Esophagus muscularis mucosa (tissue), 4 donors: ENCODE data around the gene PEDS1. TPM values are rescaled to one million over a fixed set of nuclear protein-coding genes. Genes with fewer than 3 reads are reported as not detected.
A peak's percentile ranks its signal among the peaks of the same experiment; 100 is the strongest.

Source experiments
- DNase-seq: peaks from one replicate; pipeline ENCODE4 v3.0.0-alpha.2; 2017; ENCODE audit errors: extremely low spot score
- H3K27ac ChIP-seq, 4 donors: fragments of 200-600 bp; sonication (generic); replicated peaks in 1 of 4; 1 replicate in 3 of 4; 2 replicates in 1 of 4; pipeline ENCODE4 v1.5.1; 2016 to 2019; ENCODE audit warnings: mild to moderate bottlenecking in 1 of 4
- H3K27me3 ChIP-seq, 4 donors: fragments of 200-600 bp; sonication (generic); one replicate each; pipeline versions ENCODE4 v1.5.1 to v1.6.0; 2016 to 2019
- H3K36me3 ChIP-seq, 4 donors: fragments of 200-600 bp; sonication (generic); one replicate each; pipeline ENCODE4 v1.5.1; 2016 to 2019
- H3K4me1 ChIP-seq, 4 donors: fragments of 200-600 bp; sonication (generic); one replicate each; pipeline ENCODE4 v1.5.1; 2016 to 2019
- H3K4me3 ChIP-seq, 4 donors: fragments of 200-600 bp; sonication (generic); 1 replicate in 2 of 4; 2 replicates in 2 of 4; pipeline ENCODE4 v1.5.1; 2016 to 2019; ENCODE audit warnings: mild to moderate bottlenecking in 4 of 4, moderate library complexity in 1 of 4
- H3K9me3 ChIP-seq, 4 donors: fragments of 200-600 bp; sonication (generic); 1 replicate in 3 of 4; 2 replicates in 1 of 4; pipeline ENCODE4 v1.5.1; 2016 to 2019
- CTCF ChIP-seq, 3 experiments: fragments of 200-600 bp in 2 of 3; fragments of 450-650 bp in 1 of 3; sonication (generic) in 2 of 3; IDR thresholded peaks; one replicate each; pipeline ENCODE4 v1.5.1; 2017 to 2019; ENCODE audit warnings: antibody characterized with exemption in 3 of 3, mild to moderate bottlenecking in 2 of 3, moderate library complexity in 1 of 3
- EP300 ChIP-seq: sonication (generic); formaldehyde crosslinking; IDR thresholded peaks from one replicate; pipeline ENCODE4 v1.6.1; 2017; ENCODE audit warnings: antibody characterized with exemption
- POLR2A ChIP-seq: fragments of 450-650 bp; IDR thresholded peaks from one replicate; pipeline ENCODE4 v1.6.1; 2017; ENCODE audit warnings: antibody characterized with exemption, moderate library complexity, mild to moderate bottlenecking, low read depth
- POLR2AphosphoS5 ChIP-seq, 2 donors: sonication (generic); formaldehyde crosslinking; IDR thresholded peaks; one replicate each; pipeline ENCODE4 v1.6.1; 2017; ENCODE audit warnings: antibody characterized with exemption in 2 of 2
- WGBS: methylation state at CpG from one replicate; pipeline ENCODE4 v1.1.5; 2018; 5-methylcytosine and 5-hydroxymethylcytosine counted together
- intact Hi-C: fragments of 100-400 bp; cut with DNase I; formaldehyde crosslinking; loops from one replicate; pipeline ENCODE4 v1.15.1; 2023
- total RNA-seq, 4 donors: library from RNA; depleted of rRNA; stranded (reverse); fragments of >200 nt; gene quantifications; one replicate each; pipeline versions ENCODE4 v1.1.0 to v1.2.1, GENCODE V29; 2016

Gene PEDS1
- total RNA-seq, 4 donors from 2014 or later = 22.2 to 50.3 (median 30.7) TPM

- WGBS = 0% methylated on average over 6 of the region's 18 CpGs
- no peak for DNase-seq
- peak overlapping the region; percentile 93 to 98 (median 96) for H3K4me3 ChIP-seq
- H3K27me3 ChIP-seq = no peaks in the 10 kb centered on the region
- intact Hi-C loops = no loop called here
- peaks cover 0 to 12% (median 11%) of the 10 kb centered on the region in 4 donors for H3K36me3 ChIP-seq
- H3K27ac ChIP-seq = peak overlapping the region; percentile 92 to 93 (median 92)
- no peaks in the 10 kb centered on the region for H3K9me3 ChIP-seq
- TF ChIP-seq POLR2AphosphoS5 (IDR thresholded peaks at IDR 0.05) (no peak), EP300 (no peak), POLR2A (no peak), CTCF (IDR thresholded peaks at IDR 0.05) (no peak)
- peaks cover 47 to 57% (median 55%) of the 10 kb centered on the region in 4 donors for H3K4me1 ChIP-seq
Observed at GRCh38 chr20:50153153-50153499, 397 bp downstream of the PEDS1 start.

DNA sequence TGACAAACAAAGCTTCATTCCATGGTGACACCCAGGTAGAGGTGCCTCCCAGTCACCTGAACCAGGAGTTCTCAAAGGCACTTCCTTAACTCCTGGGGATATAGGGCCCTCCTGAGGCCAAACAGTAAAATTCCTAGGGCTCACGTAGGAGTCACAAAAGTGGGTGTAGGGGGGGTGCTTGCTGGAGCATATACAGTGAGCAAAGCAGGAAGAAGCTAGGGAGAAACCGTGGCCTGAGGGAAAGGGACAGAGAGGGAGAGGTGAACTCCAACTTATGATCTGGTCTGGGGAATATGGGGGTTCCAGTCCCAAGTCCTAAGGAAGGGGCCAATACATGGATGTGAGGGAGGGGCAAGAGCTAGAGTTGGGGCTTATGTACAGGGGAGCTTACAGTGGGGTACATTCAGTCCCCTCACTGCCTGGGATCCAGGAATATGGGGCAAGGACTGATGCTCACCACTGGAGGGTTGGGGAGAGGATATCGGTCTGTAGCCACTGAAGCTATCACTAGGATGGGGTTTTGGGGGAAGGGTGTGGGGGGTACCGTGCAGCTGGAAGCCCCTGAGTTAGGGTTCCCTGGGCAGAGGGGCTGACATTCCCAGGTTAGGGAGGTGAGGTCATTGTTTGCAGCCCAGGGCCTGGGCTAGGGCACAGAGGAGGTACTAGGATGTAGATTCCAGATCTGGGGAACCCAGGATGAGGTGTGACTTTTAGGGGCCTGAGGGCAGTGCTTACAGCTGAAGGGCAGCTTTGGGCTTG is 950 bp downstream of the PEDS1 start:
- Histone ChIP-seq H3K4me3 (peak overlapping the region; percentile 93 to 98 (median 96)), H3K36me3 (peaks cover 0 to 16% (median 13%) of the 10 kb centered on the region in 4 donors), H3K9me3 (no peaks in the 10 kb centered on the region), H3K27ac (peak overlapping the region; percentile 92 to 93 (median 92)), H3K4me1 (peaks cover 50 to 62% (median 60%) of the 10 kb centered on the region in 4 donors), H3K27me3 (no peaks in the 10 kb centered on the region)
- intact Hi-C loops = no loop called here
- 8% methylated on average over 4 of the region's 4 CpGs for WGBS
- no peak for DNase-seq
- TF ChIP-seq CTCF (IDR thresholded peaks at IDR 0.05) = peak in 1 of 3 experiments; percentile 12
- no peak for TF ChIP-seq POLR2AphosphoS5 (IDR thresholded peaks at IDR 0.05)

DNA sequence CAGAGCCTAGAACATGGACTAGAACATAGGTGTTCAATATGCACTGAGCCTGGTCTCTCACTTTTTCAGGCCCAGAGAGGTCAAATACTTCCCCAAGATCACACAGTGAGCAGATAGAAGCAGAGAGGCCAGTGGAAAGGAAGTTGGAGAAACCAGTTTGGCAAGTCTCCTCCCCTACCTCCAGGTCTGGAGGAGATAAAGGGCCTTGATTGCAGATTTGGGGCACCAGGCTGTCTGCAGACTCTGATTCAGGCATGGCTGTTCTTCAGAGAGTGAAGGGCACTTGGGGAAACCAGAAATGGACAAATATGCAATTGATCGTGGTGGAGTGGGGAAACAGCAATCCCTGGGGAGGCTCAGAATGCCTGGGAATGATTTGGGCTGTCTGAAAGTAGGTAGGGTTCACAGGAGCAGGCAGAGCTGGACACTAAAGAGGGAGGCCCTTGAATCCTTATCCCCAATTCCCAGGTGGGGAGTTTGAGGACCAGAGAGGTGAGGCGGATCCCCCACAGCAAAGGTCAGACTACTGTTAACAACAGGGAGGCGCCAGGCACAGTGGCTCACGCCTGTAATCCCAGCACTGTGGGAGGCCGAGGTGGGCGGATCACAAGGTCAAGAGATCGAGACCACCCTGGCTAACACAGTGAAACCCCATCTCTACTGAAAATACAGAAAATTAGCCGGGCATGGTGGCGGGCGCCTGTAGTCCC is 2.3 kb downstream of the PEDS1 start:
- peak overlapping the region; percentile 34 to 93 (median 69) for H3K27ac ChIP-seq
- H3K4me1 ChIP-seq = peaks cover 64 to 76% (median 74%) of the 10 kb centered on the region in 4 donors

GRCh38 chr20:50149481-50150254 is 3.9 kb downstream of the PEDS1 start:
- Histone ChIP-seq H3K36me3 (peaks cover 0 to 23% (median 13%) of the 10 kb centered on the region in 4 donors), H3K4me3 (no peak overlapping the region), H3K4me1 (peaks cover 64 to 92% (median 89%) of the 10 kb centered on the region in 4 donors), H3K27me3 (no peaks in the 10 kb centered on the region), H3K27ac (peak overlapping the region; percentile 22 to 46 (median 36)), H3K9me3 (no peaks in the 10 kb centered on the region)
- intact Hi-C loops = no loop called here
- 82% methylated on average over 14 of the region's 16 CpGs for WGBS
- no peak for TF ChIP-seq CTCF (IDR thresholded peaks at IDR 0.05)
- no peak for TF ChIP-seq POLR2A
- TF ChIP-seq POLR2AphosphoS5 (IDR thresholded peaks at IDR 0.05) = no peak
- no peak for TF ChIP-seq EP300
- DNase-seq = no peak

More for the DNA sequence above, 2.3 kb downstream of the PEDS1 start:
- TF ChIP-seq POLR2AphosphoS5 (IDR thresholded peaks at IDR 0.05) (no peak), EP300 (no peak), POLR2A (no peak), CTCF (IDR thresholded peaks at IDR 0.05) (no peak)
- Histone ChIP-seq H3K4me3 (peak overlapping the region in 1 of 4 donors; percentile 98), H3K27me3 (no peaks in the 10 kb centered on the region), H3K36me3 (peaks cover 0 to 16% (median 13%) of the 10 kb centered on the region in 4 donors), H3K9me3 (no peaks in the 10 kb centered on the region)
- no peak for DNase-seq
- intact Hi-C loops = no loop called here
- 87% methylated on average over 10 of the region's 10 CpGs for WGBS
